Measurements from ENCODE around the gene ZSWIM9.

- TF ChIP-seq CTCF (IDR thresholded peaks at IDR 0.05) (no peak), POLR2A (IDR thresholded peaks at IDR 0.05) (no peak), POLR2AphosphoS5 (IDR thresholded peaks at IDR 0.05) (no peak), EP300 (IDR thresholded peaks at IDR 0.05) (no peak)
Observed at GRCh38 chr19:48213959-48214358, 43.5 kb downstream of the ZSWIM9 start.
